CD4-positive, alpha-beta T cell treated with Interleukin-17A for 1 hour (primary cell): ENCODE results near the gene HERPUD2.
A peak's percentile ranks its signal among the peaks of the same experiment; 100 is the strongest.
"Not testable (repeated sequence)": the region's sequence is repeated elsewhere in the genome, so short reads cannot be mapped to it uniquely, and the experiment has no call there.

Experiments
- DNase-seq: peaks from one replicate; pipeline ENCODE4 v3.0.0-alpha.2; 2020

The HERPUD2 gene

DNA sequence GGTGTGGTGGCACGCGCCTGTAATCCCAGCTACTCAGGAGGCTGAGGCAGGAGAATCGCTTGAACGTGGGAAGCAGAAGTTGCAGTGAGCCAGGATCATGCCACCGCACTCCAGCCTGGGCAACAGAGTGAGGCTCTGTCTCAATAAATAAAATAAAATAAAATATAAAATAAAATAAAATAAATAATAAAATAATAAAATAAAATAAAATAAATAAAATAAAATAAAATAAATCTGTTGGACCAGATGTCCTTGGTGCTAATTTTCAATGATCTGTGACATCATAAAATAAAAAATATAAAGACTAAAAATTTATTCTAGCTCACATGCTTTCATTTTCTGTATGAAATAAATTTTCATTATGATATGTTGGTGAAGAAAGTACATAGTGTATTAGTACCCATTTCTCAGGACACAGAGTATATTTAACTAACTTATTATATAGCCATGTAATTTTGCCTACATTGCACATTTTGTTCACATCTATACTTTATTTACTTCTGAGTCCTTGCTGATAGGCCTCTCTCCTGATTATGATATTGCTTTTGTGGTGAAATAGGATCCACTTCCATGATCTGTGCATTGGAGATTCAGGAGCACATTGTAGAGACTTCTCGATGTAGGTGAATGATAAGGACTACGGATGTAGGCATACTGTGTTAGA, 17.8 kb upstream of the HERPUD2 start:
- no peak for DNase-seq

DNA sequence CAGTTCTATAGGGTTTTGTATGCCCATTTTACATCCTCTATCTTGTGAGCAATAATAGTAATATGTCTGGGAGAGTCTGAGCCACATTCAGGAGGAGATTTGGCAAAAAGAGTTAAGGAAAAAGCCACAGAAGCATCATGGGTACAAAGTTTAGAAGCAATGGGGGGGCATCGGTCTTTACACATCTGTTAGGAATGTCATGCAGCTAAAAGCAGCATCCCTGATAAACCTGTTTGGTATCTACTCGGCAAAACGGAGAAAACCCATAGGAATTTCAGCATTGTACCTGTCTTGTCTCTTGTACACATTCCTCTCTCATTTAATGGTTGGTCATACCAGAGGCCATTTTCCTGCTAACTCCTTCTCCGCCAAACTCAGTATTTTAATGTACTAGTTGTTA, 12.5 kb upstream of the HERPUD2 start:
- no peak for DNase-seq

DNA sequence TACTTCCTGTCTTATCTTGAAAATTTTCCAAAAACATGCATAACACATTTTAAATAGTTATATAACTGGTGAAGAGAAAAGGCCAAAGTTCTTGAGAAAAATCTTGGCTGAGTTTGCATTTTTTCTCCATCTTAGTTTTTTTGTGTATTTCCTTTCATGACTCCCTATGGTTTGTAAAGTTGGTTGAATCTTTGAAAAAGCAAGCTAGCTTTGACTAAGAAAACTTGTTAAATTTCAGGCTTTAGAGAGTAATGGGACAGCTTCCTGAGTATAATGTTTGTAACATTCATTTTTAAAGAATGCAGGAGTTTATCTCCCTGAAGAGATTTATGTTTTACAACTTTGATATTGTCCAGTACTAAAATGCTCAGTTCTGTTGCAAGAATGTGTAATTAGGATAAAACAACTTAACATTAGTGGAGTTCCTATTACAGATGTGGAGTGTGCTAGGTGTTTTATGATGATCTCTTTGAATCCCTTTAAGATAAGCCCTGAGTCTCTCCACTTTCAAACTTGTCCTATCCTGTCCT, 11.1 kb upstream of the HERPUD2 start:
- no peak for DNase-seq

DNA sequence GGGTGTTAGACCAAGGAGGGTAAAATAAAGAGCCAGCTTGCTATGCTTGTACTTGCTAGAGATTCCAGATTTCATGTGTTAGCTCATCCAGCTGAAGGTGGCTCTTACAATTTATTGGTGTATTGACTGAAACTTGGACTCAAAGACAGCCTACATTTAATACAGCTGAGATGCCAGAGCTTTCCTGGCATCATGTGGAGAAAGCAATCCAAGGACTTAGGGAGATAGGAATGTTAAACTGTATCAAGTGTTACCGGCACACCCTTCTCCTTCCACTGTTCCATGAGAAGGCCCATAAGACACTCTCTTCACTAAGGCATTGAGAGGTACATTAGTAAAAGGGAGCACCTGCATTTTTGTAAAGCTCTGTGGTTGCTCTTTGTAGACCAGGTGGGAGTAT, 9.3 kb upstream of the HERPUD2 start:
- DNase-seq, result no peak

DNA sequence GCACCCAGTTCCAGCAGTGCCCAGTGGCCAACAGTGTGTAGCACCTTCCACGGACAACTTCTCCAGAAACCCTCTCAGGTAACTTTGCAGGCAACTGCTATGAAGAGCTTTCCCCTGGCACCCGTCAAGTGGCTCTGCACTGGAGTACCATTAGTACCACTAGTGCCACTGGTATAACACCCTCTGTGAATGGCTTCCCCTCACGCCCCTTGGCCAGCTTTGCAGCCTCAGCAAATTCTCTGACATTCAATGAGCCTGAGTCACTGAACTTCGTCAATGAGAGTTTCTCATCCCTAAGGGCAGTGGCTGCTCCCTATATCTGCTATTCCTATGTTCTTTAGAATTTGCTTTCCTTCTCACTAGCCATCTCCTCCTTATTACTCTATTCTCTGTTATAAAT, 7.6 kb upstream of the HERPUD2 start:
- no peak for DNase-seq

DNA sequence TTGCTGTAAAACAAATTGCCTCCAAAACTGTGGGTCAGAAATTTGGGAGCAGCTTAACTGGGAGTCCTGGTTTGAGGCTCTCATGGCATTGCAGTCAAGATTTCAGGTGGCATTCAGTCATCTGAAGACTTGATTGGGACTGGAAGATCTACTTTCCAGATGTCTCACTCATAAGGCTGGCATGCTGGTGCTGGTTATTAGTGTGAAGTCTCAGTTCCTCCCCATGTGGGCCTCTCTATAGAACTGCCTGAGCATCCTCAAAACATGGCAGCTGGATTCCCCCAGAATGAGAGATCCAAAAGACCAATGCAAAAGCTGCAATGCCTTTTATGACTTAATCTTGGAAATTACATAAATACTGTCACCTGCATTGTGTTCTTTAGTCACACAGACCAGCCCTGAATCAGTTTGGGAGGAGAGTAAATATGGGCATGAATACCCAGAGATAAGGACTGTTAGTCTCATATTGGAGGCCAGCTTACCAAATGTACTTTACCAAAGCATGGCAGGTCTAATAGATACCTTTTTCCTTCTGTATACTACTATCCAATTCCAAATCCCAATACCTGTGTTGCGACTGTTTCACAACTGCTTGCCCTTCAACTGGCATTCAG, 6.5 kb upstream of the HERPUD2 start:
- no peak for DNase-seq

DNA sequence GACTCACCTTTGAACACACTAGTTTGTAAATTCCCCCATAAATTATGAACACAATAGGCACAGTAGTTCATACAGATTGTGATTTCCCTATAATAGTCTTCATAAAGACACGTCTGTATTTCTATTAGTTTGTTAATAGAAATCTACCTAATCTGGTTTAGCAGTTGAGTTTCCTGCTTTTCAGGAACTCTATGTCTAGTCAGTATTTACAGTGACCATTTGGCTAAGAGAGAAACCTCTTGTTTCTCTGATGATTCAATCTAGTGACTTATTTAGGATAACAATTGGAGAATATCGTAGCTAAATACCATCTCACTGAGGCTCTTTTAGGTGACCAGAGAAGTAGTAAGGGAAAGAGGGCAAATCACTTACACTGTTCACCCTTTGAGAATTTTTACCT, 5.9 kb upstream of the HERPUD2 start:
- no peak for DNase-seq

DNA sequence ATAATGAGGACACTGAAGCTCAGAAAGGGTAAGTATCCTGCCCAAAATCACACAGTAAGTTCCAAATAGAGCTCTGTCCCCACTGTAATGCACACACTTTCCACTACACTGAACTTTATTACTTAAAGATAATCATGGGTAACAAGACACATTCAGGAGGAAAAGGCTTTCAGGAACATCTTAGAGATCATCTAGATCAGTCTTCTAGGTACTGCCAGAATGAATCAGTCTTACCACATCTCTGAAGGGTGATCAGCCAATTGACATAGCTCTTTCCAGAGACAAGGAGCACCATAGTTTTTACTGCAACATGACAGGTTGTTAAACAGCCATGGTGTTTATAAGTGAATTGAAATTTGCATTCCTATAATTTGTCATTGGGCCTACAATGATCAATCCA, 5.4 kb upstream of the HERPUD2 start:
- DNase-seq, result no peak

DNA sequence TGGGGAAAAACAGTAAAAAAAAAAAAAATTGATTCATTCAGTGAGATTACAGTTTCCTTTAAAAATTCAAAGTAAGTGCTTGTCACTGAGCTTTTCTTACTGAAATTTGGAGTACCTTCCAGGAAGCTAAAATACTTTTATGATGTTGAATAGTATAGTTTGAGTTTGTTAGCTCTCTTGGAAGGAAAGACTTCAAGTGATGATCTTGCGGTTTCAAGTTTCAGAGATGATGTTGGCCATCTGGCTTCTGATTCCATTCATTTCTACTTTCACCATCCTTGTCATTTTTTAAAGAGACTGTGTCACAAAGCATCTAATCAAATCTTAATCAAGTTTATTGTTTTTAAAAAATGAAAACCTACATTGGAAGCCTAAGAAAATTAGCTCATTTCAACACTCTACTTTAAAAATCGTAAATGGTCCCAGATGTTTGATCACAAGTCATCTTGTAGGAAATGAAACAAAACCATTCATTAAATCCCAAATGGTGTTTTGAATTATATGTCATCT, 4.9 kb upstream of the HERPUD2 start:
- DNase-seq, result no peak

DNA sequence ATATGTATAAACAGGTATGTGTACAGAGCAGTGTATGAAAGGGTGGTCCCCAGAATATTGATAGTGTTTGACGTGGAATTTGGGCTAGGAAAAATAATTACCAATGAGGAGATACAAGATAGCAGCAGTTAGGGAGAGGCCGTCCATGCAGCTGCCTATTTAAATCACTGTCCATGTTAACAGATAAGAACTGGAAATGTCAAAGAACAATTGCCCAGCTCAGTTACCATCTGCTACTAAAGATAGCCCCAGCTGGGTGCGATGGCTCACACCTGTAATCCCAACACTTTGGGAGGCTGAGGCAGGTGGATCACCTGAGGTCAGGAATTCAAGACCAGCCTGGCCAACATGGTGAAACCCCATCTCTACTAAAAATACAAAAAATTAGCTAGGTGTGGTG, 3.4 kb upstream of the HERPUD2 start:
- DNase-seq, result not testable (repeated sequence)

DNA sequence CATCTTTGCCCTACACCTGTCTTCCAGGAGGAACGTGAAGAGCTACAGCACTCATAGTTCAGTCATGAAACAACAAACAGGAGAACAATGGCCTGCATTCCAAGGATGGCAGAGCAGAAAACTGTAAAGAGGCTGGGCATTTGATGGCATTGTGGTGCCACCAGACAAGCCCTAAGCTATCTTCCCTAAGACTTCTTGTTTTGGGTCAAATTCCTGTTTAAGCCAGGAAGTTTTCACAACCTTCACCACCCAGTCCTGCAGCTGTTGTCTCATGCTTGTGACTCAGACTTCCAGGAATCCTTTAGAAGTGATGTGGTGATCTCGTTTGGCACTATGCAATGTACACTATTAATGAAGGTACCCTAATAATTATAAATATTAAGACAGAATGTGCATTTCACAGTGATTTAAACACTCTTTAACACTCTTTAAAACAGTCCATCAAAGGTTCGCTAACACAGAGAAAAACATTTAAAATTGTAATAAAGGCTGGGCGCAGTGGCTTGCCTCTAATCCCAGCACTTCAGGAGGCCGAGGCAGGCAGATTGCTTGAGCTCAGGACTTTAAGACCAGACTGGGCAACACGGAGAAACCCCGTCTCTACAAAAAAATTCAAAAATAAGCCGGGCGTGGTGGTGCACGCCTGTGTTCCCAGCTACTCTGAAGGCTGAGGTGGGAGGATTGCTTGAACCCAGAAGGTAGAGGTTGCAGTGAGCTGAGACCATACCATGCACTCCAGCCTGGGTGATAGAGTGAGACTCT, 2.7 kb upstream of the HERPUD2 start:
- DNase-seq, result no peak

DNA sequence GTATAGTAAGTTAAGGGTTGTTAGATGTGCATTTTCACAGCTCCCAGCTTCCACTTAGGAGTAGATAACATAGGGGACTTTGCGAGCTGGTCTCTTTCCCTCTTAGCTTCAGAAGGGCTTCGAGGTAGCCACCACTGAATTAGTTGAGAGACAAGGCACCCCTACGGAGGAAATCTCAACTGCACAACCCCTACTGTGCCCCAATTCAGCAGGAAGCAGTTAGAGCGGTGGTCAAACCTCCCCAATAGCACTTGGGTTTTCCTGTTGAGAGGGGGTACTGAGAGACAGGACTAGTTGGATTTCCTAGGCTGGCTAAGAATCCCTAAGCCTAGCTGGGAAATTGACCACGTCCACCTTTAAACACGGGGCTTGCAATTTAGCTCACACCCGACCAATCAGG, 1.1 kb upstream of the HERPUD2 start:
- no peak for DNase-seq

DNA sequence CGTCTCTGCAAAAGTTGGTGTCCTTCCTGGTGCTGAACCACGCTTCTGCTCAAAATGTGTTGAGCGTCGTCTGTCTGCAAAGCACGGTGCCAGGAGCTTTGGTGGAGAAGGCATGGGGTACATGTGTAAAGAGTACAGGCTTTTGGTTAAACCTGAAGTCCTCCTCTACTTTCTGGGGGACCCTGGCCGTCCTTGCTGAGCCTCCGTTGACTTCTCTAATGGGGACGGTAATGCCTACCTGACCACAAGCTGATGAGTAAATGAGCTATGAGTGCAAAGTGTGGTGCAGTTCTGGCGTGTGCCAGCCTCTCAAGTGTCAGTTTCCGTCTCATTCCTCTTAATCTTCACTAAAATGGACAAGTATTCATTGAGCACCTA, 527 bp upstream of the HERPUD2 start:
- peak; percentile 41 for DNase-seq

DNA sequence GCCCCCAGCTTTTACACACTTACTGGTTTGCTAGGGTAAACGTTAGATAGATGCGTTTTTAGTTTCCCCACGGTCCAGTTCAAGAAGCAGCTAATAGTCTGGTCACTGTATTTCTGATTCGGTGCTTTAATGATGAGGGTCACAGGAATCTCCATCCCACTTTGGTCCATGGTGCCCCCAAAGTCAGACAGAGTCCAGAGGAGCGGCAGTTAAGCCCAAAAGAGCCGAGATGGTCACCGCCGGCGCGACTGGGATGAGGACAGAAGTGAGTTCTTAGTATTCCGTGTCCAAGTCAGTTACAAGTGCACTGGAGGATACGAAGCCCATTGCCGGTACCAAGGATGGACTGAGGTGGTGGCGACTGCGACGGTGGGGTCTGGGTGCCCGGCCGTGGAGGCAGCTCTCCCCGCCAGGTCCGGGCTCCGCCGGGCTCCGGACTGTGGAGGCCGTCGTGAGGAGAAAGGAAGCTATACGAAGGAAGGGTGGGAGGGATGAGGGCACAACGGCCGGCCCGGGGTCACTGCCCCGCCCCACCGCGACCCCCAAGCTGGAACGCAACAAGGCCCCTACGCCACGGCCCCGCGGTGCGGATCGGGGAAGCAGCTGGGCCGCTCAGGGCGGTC, 663 bp downstream of the HERPUD2 start:
- peak; percentile 20 for DNase-seq

DNA sequence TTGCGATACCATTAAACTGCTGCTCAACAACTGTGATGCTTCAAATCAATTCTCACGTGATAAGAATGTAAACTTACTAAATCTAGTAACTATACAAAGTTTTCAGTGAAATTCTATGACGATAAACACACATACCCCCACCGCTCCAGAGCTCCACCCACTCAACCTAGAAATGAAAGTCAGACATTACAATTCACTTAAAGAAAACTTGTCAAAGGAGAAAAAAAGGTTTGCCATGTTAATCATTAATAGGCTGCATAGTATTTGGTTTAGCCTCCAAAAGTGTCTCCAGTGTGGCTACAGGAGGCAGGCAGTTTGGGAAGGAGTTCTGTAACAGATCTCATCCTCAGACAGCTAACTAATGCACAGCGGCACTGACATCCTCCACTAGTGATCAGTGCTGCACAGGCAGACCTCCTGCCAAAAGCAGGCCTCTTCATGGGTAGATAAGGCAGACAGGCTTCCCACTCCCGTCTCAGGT, 3.1 kb downstream of the HERPUD2 start:
- peak; percentile 64 for DNase-seq

DNA sequence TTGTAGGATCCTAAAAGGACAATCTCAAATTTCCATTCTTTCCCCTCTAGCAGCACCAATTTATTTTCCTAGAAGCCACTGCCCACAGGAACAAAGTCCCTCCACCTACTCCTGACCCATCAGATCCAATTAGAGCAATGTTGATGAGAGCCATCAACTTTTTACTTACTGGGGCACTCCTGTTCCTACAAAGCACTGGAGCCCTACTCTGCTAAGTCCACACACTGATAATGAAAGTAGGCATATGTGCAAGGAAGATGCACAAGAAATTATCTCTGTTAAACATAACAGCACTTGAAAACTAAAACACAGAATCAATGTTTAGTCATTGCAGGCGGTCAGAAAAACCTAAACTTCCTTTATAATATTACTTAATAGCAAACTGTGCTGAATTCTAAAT, 3.6 kb downstream of the HERPUD2 start:
- no peak for DNase-seq

DNA sequence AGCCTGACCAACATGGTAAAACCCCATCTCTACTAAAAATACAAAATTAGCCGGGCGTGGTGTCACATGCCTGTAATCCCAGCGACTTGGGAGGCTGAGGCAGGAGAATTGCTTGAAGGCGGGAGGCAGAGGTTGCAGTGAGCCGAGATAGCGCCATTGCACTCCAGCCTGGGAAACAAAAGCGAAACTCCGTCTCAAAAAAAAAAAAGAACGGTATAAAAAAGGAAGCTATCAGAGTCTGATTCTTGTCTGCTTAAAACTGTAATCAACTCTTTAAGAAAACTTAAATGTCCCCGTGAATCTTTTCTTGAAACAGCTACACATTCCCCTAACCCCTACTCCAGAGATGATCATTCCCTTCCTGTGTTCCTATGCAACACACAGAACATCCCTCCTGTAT, 4.3 kb downstream of the HERPUD2 start:
- DNase-seq, result peak; percentile 53

DNA sequence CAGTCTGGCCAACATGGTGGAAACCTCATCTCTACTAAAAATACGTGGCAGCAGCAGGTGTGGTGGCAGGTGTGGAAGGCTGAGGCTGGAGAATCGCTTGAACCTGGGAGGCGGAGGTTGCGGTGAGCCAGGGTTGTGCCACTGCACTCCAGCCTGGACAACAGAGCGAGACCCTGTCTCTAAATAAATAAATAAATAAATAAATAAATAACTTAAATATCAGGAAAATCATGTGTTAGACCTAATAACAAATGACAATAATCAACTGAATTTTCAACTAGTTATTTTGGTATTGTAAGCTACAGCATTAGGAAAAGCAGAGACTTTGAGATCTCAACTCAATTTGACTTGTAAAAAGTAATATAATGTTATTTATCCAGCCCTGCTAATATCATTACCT, 9.2 kb downstream of the HERPUD2 start:
- no peak for DNase-seq

DNA sequence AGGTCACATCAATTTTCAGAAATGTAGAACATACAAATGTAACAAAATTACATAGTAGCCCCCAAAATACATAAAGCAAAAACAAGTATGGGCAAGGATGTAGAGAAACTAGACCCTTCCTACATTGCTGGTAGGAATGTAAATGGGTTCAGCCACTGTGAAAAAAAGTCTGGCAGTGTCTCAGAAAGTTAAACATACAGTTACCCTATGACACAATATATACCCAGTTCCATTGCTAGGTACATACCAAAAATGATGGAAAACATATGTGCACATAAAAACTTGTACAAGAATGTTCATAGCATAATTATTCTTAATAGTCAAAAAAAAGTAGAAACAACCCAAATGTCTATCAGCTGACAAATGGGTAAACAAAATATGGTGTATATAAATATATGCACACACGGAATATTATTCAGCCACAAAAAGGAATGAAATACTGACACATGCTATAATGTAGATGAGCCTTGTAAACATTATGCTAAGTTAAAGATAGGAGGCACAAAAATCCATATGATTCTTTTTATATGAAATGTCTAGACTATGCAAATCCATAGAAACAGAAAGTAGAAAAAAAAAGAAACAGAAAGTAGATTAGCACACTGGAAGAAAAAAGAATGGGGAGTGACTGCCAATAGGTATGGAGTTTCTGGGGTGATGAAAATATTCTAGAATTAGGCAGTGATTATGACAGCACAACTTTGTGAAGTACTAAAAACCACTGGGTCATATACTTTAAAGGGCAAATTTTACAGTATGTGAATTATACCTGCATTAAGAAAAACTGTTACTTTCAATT, 13.5 kb downstream of the HERPUD2 start:
- no peak for DNase-seq

DNA sequence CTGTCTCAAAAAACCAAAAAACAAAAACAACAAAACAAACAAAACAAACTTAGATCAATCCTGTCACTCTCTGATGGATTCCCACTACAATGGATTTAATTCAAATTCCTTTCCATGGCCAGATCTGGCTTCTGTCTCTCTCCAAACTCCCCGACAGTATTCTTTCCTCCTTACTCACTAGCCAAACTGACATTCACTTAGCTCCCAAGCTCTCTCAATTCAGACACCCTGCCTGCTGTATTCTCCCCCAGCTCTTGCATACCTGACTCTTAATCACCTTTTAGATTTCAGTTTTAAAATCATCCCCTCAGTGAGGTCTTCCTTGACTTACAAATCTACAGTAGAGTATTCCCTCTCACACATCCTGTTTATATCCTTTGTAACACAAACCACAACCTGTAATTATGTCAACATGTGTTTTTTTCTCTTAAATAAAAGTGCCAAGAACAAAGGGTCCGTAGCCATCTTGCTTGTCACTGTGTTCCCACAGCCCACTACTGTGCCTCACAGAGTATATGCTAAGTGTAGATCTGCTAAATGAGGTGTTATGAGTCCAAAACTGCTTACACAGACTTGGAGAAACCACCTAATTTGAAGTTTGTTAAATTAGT, 14.4 kb downstream of the HERPUD2 start:
- peak; percentile 39 for DNase-seq

DNA sequence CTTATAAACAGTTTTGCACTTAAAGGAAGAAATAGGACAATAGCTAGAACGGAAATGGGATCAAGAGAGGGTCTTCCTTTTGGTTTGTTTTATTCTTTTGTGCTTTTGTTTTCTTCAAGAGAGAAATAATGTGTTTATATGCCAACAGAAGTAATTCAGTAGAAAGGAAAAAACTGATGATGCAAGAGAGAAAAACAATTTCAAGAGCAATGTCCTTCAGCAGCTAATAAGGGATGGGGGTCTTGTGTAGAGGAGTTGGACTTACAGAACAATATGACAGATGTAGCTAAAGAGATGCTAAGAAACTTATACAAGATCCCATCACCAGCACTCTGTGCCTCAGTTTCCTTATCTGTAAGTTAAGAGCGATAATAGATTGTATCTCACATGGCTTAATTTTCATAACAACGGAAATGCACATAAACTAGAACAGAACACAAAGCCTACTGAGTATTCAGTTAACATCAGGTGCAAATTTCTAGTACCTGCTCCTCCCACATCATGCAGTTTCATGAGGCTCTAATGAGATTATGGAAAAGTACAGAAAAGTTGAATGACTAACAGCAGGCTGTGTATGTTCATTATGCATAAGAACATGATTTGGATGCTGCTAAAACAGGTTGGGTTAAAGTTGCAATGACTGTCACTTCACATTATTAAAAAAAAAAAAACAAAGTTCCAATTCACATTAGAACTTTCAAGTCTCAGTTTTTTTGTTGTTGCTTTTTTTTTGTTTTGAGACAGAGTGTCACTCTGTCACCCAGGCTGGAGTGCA, 17.2 kb downstream of the HERPUD2 start:
- DNase-seq, result no peak
